ENCODE data around the gene SLC25A45.

SLC25A45 gene

DNA sequence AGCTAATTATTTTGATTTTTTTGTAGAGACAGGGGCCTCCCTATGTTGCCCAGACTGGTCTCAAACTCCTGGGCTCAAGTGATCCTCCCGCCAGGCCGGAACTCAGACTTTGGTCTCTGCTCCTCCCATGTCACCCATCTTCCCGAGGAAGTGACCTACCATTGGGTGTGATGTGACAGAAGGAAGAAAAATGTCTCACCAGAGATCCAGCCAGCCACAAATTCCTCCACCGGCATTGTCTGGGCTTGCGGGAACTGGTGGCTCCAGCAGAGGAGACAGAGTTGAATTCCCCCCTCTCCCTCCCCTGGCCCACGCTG lies 772 bp downstream of the SLC25A45 start:
- TF ChIP-seq, protein P1, sequence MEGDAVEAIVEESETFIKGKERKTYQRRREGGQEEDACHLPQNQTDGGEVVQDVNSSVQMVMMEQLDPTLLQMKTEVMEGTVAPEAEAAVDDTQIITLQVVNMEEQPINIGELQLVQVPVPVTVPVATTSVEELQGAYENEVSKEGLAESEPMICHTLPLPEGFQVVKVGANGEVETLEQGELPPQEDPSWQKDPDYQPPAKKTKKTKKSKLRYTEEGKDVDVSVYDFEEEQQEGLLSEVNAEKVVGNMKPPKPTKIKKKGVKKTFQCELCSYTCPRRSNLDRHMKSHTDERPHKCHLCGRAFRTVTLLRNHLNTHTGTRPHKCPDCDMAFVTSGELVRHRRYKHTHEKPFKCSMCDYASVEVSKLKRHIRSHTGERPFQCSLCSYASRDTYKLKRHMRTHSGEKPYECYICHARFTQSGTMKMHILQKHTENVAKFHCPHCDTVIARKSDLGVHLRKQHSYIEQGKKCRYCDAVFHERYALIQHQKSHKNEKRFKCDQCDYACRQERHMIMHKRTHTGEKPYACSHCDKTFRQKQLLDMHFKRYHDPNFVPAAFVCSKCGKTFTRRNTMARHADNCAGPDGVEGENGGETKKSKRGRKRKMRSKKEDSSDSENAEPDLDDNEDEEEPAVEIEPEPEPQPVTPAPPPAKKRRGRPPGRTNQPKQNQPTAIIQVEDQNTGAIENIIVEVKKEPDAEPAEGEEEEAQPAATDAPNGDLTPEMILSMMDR (IDR thresholded peaks at IDR 0.05; ENCODE audit: borderline replicate concordance, insufficient read depth, low read depth, low read length) = no peak
- peak overlapping the region; percentile 57 for H3K4me3 ChIP-seq (ENCODE audit: low read depth, low read length)

DNA sequence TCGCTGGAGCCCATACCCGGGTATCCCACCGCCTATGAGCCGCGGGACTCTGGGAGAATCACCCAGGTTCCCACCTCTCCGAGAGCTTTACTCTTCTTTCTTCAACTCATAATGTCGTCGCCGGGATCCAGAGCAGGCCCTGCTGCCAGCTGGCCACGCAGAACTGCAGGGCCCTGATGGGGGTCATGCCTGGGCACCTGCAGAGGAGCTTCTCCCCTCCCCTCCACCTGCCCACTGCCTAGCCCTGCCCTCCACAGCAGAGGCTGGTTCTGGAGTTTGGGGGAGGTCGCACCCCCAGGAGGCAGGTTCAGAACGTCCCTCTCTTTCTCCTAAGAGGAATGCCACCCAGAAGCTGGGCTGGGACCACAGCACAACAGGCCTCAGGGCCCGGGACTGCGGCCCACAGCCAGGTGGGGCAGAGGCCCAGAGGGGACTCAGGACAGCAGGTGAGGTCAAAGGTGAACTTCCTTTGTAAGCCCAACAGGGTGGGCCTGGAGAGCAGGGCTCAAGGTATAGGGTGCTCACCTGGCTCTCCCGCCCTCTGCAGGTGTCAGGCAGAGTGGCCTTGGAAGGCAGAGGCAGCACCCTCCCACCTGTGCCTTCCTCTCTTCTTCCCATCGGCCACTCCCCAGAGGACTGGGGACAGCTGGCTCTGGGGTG lies 1.9 kb downstream of the SLC25A45 start:
- no peak overlapping the region for H3K4me3 ChIP-seq (ENCODE audit: low read depth, low read length)
- TF ChIP-seq, protein P1 (IDR thresholded peaks at IDR 0.05; ENCODE audit: borderline replicate concordance, insufficient read depth, low read depth, low read length) = 0 out of 2 replicates have a peak, but pooled peaks have one; percentile 6

DNA sequence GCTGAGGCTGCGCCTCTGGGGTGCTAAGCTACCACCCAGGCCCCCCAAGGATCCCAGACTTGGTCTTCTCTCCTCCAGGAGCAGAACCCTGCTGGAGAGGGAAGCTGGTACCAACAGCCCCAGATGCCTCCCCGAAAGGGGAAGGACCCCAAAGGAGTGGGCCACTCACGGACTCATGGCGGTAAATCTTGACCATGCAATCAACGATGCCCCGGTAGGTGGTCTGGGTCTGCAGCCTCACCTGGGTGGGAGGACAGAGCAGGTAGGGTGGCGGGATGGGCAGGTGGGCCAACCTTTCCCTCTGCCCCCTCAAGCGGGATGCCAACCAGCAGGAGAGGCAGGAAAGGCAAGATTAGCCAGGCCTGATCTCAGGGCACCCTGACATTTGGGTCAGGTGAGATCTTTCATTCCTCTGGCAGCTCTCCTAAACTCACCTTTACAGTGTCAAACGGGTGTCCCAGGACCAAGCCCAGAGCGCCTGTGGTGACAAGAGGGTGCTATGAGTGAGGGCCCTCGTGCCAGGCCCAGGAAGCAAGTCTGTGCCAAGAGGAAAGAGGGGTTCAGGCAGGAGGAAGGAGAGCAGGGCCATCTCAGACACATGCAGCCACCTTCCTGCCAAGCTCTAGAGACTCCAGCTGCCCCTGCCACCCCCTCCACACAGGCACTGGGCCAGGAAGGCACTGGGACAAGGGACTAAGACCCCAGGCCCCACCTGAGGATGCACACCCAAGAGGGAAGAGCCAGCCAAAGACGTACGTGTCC lies 2.6 kb downstream of the SLC25A45 start:
- TF ChIP-seq, protein P1 (IDR thresholded peaks at IDR 0.05; ENCODE audit: borderline replicate concordance, insufficient read depth, low read depth, low read length) = no peak
- H3K4me3 ChIP-seq (ENCODE audit: low read depth, low read length) = no peak overlapping the region

DNA sequence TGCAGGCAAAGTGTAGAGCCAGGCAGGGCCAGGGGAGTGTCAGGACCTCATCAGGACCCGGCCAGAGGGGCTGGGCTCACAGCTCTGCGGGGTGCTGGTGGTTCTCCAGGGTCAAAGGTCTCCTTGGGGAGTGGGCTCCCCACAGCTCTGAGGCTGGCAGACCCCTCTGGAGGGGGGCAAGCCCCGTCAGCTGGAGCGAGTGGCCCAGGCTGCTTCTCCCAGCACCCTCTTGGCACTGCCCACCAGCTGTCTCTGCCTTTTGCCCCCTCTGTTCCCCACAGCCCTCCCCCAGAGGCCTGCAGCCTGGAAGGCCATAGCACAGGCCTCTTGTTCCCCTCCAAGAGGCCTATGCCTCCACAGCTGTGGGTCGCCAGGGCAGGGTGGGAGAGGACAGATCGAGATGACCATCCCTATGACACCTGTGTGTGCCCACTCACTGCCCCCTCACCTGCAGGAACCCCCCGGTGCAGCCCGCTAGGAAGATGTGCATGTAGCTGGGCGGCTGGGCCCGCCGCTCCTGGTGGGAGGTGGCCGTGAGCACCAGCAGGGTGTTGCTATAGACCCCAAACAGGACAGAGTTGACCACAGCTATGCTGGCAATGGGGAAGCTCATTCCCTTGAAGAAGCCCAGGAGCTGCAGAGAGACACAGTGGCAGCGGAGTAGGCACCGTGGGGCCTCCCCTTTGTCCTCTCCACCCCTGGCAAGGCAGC lies 3.4 kb downstream of the SLC25A45 start:
- no peak overlapping the region for H3K4me3 ChIP-seq (ENCODE audit: low read depth, low read length)
- TF ChIP-seq, protein P1 (IDR thresholded peaks at IDR 0.05; ENCODE audit: borderline replicate concordance, insufficient read depth, low read depth, low read length) = no peak

DNA sequence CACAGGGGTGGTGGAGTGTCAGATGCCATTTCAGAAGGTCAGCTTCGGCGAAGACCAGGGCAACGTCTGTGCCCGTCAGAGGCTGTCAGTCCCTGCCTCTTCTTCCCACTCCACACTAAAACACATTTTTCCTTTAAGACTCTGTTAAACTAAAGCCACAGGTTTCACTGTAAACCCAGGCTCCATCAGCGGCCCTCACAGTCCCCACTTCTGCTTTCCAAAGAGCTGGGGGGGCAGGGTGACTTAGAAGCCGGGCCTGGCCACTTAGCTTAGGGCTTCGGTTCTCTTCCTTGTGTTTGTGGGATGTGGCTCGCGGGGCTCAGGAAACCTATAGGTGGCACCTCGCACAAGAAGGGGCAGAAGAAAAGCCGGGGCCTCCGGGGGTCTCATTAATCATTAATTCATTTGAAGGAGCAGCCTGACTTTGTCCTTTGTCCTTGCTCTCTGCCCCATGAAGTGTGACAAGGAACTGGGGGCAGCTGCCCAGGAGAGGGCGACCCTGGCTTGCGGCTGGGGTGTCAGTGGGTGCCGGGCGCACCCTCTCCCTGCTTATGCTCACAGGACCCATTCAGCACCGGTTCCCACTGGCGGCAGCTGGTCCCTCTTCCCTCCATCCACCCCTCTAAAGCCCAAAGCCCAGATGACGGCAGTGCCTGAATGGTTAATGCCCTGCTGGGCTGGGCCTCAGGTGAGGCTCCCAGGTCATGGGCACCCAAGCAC lies 4.1 kb downstream of the SLC25A45 start:
- H3K4me3 ChIP-seq (ENCODE audit: low read depth, low read length) = no peak overlapping the region
- TF ChIP-seq, protein P1 (IDR thresholded peaks at IDR 0.05; ENCODE audit: borderline replicate concordance, insufficient read depth, low read depth, low read length) = no peak

DNA sequence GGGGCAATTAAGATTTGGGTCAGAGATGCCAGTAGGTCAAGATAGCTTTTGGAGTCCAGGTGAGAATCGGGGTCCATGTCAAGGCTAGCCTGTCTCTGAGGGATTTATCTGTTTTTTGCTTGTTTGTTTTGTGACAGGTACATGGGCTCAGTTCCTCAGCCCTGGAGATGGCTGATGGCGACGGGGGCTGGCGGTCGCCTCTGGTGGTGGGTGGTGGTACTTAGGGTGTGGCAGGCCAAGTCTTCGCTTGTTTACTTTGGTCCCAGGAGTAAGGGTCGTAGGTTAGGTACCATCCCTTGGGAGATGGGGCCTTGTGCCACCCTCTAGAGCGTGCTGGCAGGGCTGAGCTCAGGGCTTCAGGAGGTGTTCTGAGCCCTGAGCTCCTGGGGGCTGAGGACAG lies 4.7 kb downstream of the SLC25A45 start:
- TF ChIP-seq, protein P1 (IDR thresholded peaks at IDR 0.05; ENCODE audit: borderline replicate concordance, insufficient read depth, low read depth, low read length) = peak; percentile 44; the same call in 1 of the 2 replicates
- H3K4me3 ChIP-seq (ENCODE audit: low read depth, low read length) = no peak overlapping the region
